Peyer's patch (tissue), 4 donors: ENCODE measurements around the gene GP1BA.
A peak's percentile ranks its signal among the peaks of the same experiment; 100 is the strongest.

Source experiments
- CTCF ChIP-seq, 6 experiments: fragments of 450-650 bp in 4 of 6; fragments of 200-600 bp in 2 of 6; sonication (generic) in 1 of 6; IDR thresholded peaks; one replicate each; pipeline ENCODE4 v1.5.1; 2017 to 2019; ENCODE audit warnings: antibody characterized with exemption in 6 of 6, mild to moderate bottlenecking in 3 of 6, moderate library complexity in 1 of 6
- POLR2A ChIP-seq, 2 donors: fragments of 450-650 bp; IDR thresholded peaks; one replicate each; pipeline ENCODE4 v1.5.1; 2017; ENCODE audit warnings: antibody characterized with exemption in 2 of 2, mild to moderate bottlenecking in 2 of 2, moderate library complexity in 2 of 2

GRCh38 chr17:4934173-4934979 is 2.3 kb downstream of the GP1BA start:
- TF ChIP-seq POLR2A (IDR thresholded peaks at IDR 0.05) (no peak), CTCF (IDR thresholded peaks at IDR 0.05) (peak in 3 of 6 experiments; percentile 16 to 20 (median 18))
